HepG2 (cell line): ENCODE data around the gene ELOVL6. TPM values are rescaled to one million over a fixed set of nuclear protein-coding genes. Genes with fewer than 3 reads are reported as not detected.

Experiments
- CCAR2 ChIP-seq: fragments of 200-400 bp; formaldehyde crosslinking; optimal IDR thresholded peaks from 2 replicates; pipeline ENCODE3; 2018; ENCODE audit warnings: low read depth, mild to moderate bottlenecking, low read length, moderate library complexity
- CCDC6 ChIP-seq: sonication (generic); formaldehyde crosslinking; IDR thresholded peaks from 2 replicates; pipeline ENCODE4 v1.8.1; 2022; ENCODE audit warnings: mild to moderate bottlenecking, missing genetic modification reagents, moderate library complexity
- FOXA1 ChIP-seq, 2 experiments: fragments of 450-650 bp in 1 of 2; sonication (generic) in 1 of 2; formaldehyde crosslinking in 1 of 2; IDR thresholded peaks; 2 replicates each; pipeline versions ENCODE4 v1.4.0 to v1.6.1; 2016 to 2020; ENCODE audit warnings: missing genetic modification reagents in 1 of 2
- GATAD2A ChIP-seq: IDR thresholded peaks from 2 replicates; pipeline ENCODE4 v1.6.1; 2016
- HDAC6 ChIP-seq: fragments of 200-600 bp; sonication (generic); IDR thresholded peaks from 2 replicates; pipeline ENCODE4 v1.7.0; 2017; ENCODE audit warnings: mild to moderate bottlenecking, antibody characterized with exemption, low read length, low read depth
- KAT2B ChIP-seq: fragments of 150-350 bp; IDR thresholded peaks from 2 replicates; pipeline ENCODE4 v1.6.1; 2014; ENCODE audit warnings: low read depth, low read length, borderline replicate concordance
- KDM3A ChIP-seq: IDR thresholded peaks from 2 replicates; pipeline ENCODE4 v1.6.1; 2018; ENCODE audit warnings: low read depth, missing compliant biosample characterization
- MATR3 ChIP-seq: sonication (generic); formaldehyde crosslinking; IDR thresholded peaks from 2 replicates; pipeline ENCODE4 v1.4.0; 2020; ENCODE audit warnings: missing genetic modification reagents
- NONO ChIP-seq, 2 experiments: fragments of 450-650 bp in 1 of 2; sonication (generic) in 1 of 2; formaldehyde crosslinking in 1 of 2; IDR thresholded peaks in 1 of 2; conservative IDR thresholded peaks in 1 of 2; 2 replicates each; pipeline versions ENCODE4 v1.6.1 to v1.8.0; 2017 to 2022; ENCODE audit warnings: mild to moderate bottlenecking in 1 of 2, missing genetic modification reagents in 1 of 2, moderate library complexity in 1 of 2
- POGZ ChIP-seq: sonication (generic); formaldehyde crosslinking; IDR thresholded peaks from 2 replicates; pipeline ENCODE4 v1.4.0; 2020; ENCODE audit warnings: mild to moderate bottlenecking, missing genetic modification reagents
- SAP130 ChIP-seq: IDR thresholded peaks from 2 replicates; pipeline ENCODE4 v1.6.1; 2016; ENCODE audit warnings: low read depth
- SRSF9 ChIP-seq: fragments of 200-400 bp; formaldehyde crosslinking; IDR thresholded peaks from 2 replicates; pipeline ENCODE4 v1.6.1; 2018; ENCODE audit warnings: borderline replicate concordance, mild to moderate bottlenecking, low read depth, low read length; ENCODE audit not compliant: insufficient read depth, poor library complexity, severe bottlenecking
- ZEB1 ChIP-seq: IDR thresholded peaks from 2 replicates; pipeline ENCODE4 v1.6.1; 2012; ENCODE audit warnings: mild to moderate bottlenecking, low read depth, inconsistent platforms; ENCODE audit not compliant: insufficient replicate concordance
- ZNF275 ChIP-seq: sonication (generic); formaldehyde crosslinking; IDR thresholded peaks from 2 replicates; pipeline ENCODE4 v1.8.0; 2022; ENCODE audit warnings: missing genetic modification reagents, mild to moderate bottlenecking, inconsistent platforms, borderline replicate concordance
- ZNF3 ChIP-seq: IDR thresholded peaks from 2 replicates; pipeline ENCODE4 v1.7.0; 2017; ENCODE audit warnings: inconsistent platforms
- ZNF687 ChIP-seq: sonication (generic); formaldehyde crosslinking; IDR thresholded peaks from 2 replicates; pipeline ENCODE4 v1.5.1; 2020; ENCODE audit warnings: mild to moderate bottlenecking, missing genetic modification reagents, moderate library complexity
- ZNF749 ChIP-seq: sonication (generic); formaldehyde crosslinking; IDR thresholded peaks from 2 replicates; pipeline ENCODE4 v1.8.0; 2022; ENCODE audit warnings: mild to moderate bottlenecking, missing genetic modification reagents, moderate library complexity, borderline replicate concordance
- polyA plus RNA-seq, 8 experiments: library from polyadenylated mRNA; depleted of rRNA in 3 of 8; stranded (reverse) in 7 of 8; unstranded in 1 of 8; fragments of >200 nt; fragmentation: Illumina TruSeq in 4 of 8; extraction: Trizol in 4 of 8; gene quantifications; 2 replicates each; pipeline versions ENCODE4 v1.2.1 to v1.2.3, GENCODE V29; 2011 to 2016; ENCODE audit warnings: low read depth in 4 of 8, missing spikeins in 1 of 8, mixed read lengths in 1 of 8; ENCODE audit not compliant: insufficient read depth in 1 of 8
- total RNA-seq, 5 experiments: library from RNA; depleted of rRNA; stranded (reverse); fragments of >200 nt; fragmentation: Illumina TruSeq; extraction: Trizol; gene quantifications; 2 replicates each; pipeline ENCODE4 v1.2.3, GENCODE V29; 2016; ENCODE audit warnings: low read depth in 1 of 5
- TF ChIP-seq, protein P1 (sequence below): sonication (generic); formaldehyde crosslinking; IDR thresholded peaks from 2 replicates; pipeline ENCODE4 v1.5.0; 2020; ENCODE audit warnings: mild to moderate bottlenecking, low read depth, missing genetic modification reagents, borderline replicate concordance
- TF ChIP-seq, protein P2 (sequence below): sonication (generic); formaldehyde crosslinking; IDR thresholded peaks from 2 replicates; pipeline ENCODE4 v1.5.1; 2020; ENCODE audit warnings: missing genetic modification reagents, mild to moderate bottlenecking, borderline replicate concordance

The ELOVL6 gene
- total and polyA plus RNA-seq, 2 of the 13 experiments (the other 11 are each of a cell fraction or from before 2014, with no cell fraction given), result 14.1 to 23.2 TPM

- no peak for TF ChIP-seq FOXA1 (IDR thresholded peaks at IDR 0.05)
- TF ChIP-seq FOXA1 (CRISPR knock-in tag; IDR thresholded peaks at IDR 0.05), result peak; percentile 59
- TF ChIP-seq CCAR2, result no peak
- peak; percentile 71 for TF ChIP-seq POGZ (CRISPR knock-in tag)
- TF ChIP-seq, protein P1, sequence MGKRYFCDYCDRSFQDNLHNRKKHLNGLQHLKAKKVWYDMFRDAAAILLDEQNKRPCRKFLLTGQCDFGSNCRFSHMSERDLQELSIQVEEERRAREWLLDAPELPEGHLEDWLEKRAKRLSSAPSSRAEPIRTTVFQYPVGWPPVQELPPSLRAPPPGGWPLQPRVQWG (CRISPR knock-in tag), result no peak
- TF ChIP-seq NONO (IDR thresholded peaks at IDR 0.05), result no peak
- TF ChIP-seq NONO (CRISPR knock-in tag; conservative IDR thresholded peaks at IDR 0.05), result peak; percentile 81
- TF ChIP-seq ZNF749 (CRISPR knock-in tag), result peak; percentile 41; the same call in 1 of the 2 replicates
- no peak for TF ChIP-seq ZEB1
- TF ChIP-seq, protein P2, sequence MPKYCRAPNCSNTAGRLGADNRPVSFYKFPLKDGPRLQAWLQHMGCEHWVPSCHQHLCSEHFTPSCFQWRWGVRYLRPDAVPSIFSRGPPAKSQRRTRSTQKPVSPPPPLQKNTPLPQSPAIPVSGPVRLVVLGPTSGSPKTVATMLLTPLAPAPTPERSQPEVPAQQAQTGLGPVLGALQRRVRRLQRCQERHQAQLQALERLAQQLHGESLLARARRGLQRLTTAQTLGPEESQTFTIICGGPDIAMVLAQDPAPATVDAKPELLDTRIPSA, result no peak
- TF ChIP-seq HDAC6, result no peak
- peak; percentile 92 for TF ChIP-seq SAP130 (CRISPR knock-in tag)
- peak; percentile 84 for TF ChIP-seq GATAD2A
- TF ChIP-seq KDM3A (CRISPR knock-in tag), result peak; percentile 65; the same call in 1 of the 2 replicates
- peak; percentile 39; the same call in 1 of the 2 replicates for TF ChIP-seq CCDC6
- peak; percentile 76; the same call in 1 of the 2 replicates for TF ChIP-seq ZNF687 (CRISPR knock-in tag)
- no peak for TF ChIP-seq KAT2B
- no peak for TF ChIP-seq ZNF3 (CRISPR knock-in tag)
- peak; percentile 66; the same call in 1 of the 2 replicates for TF ChIP-seq ZNF275 (CRISPR knock-in tag)
- TF ChIP-seq SRSF9, result no peak
- no peak for TF ChIP-seq MATR3 (CRISPR knock-in tag)
Measured at GRCh38 chr4:110198435-110199416, at the start of gene ELOVL6 (continued).
